IMR-90 (cell line): ENCODE measurements around the gene C7orf57. TPM values are rescaled to one million over a fixed set of nuclear protein-coding genes. Genes with fewer than 3 reads are reported as not detected.

Experiments used
- ATAC-seq: fragments of 200-7000 bp; cut with Tn5 transposase; 2 replicates; pipeline ENCODE4 v1.9.1; 2020; ENCODE audit warnings: low read depth, mild to moderate bottlenecking, moderate library complexity
- BruUV-seq: library from RNA; stranded (reverse); fragments of 400-500 nt; replicated peaks from 2 replicates; lab custom pipeline; 2021; lab: Mats Ljungman, UMichigan
- CTCF ChIA-PET: fragments of 300-600 bp; formaldehyde crosslinking; extraction: SDS; loops from one replicate; lab custom pipeline; 2021; ENCODE audit warnings: antibody characterized with exemption; lab: Yijun Ruan, JAX
- POLR2A ChIA-PET: fragments of 300-600 bp; sonication (Branson Sonifier 250); formaldehyde crosslinking; loops from one replicate; lab custom pipeline; 2022; ENCODE audit warnings: antibody characterized with exemption; ENCODE audit not compliant: unreplicated experiment; lab: Charles Lee
- DNase-seq: peaks from one replicate; pipeline ENCODE4 v3.0.0; 2013
- H2AFZ ChIP-seq: replicated peaks from 2 replicates; pipeline ENCODE3; 2013; ENCODE audit warnings: low read length, mild to moderate bottlenecking; ENCODE audit not compliant: poor library complexity
- H2AK5ac ChIP-seq: 2 replicates; pipeline ENCODE4 v1.6.1; 2013; ENCODE audit warnings: low read depth, low read length, inconsistent platforms
- H2AK9ac ChIP-seq: replicated peaks from 2 replicates; pipeline ENCODE3; 2013; ENCODE audit warnings: mild to moderate bottlenecking, low read depth, low read length, moderate library complexity; ENCODE audit not compliant: poor library complexity
- H2BK120ac ChIP-seq: 2 replicates; pipeline ENCODE4 v1.6.1; 2013; ENCODE audit warnings: low read depth, low read length, inconsistent platforms
- H2BK15ac ChIP-seq: 3 replicates; pipeline ENCODE4 v1.6.1; 2013; ENCODE audit warnings: low read depth, low read length, inconsistent platforms
- H2BK20ac ChIP-seq: 2 replicates; pipeline ENCODE4 v1.6.1; 2013; ENCODE audit warnings: low read depth, mild to moderate bottlenecking, inconsistent platforms, low read length, moderate library complexity
- H2BK5ac ChIP-seq: 2 replicates; pipeline ENCODE4 v1.6.1; 2013; ENCODE audit warnings: mild to moderate bottlenecking, low read depth, low read length, inconsistent platforms; ENCODE audit not compliant: poor library complexity, severe bottlenecking
- H3K14ac ChIP-seq: replicated peaks from 2 replicates; pipeline ENCODE4 v1.6.1; 2013; ENCODE audit warnings: low read depth, low read length, inconsistent platforms
- H3K18ac ChIP-seq: 2 replicates; pipeline ENCODE4 v1.6.1; 2013; ENCODE audit warnings: low read depth, low read length, control low read depth
- H3K23ac ChIP-seq: 2 replicates; pipeline ENCODE4 v1.6.1; 2013; ENCODE audit warnings: low read depth, low read length, inconsistent platforms
- H3K27ac ChIP-seq: 2 replicates; pipeline ENCODE4 v1.5.1; 2013; ENCODE audit warnings: mild to moderate bottlenecking, control low read depth, low read length; ENCODE audit not compliant: insufficient read depth
- H3K27me3 ChIP-seq: 2 replicates; pipeline ENCODE4 v1.6.1; 2013; ENCODE audit warnings: low read length; ENCODE audit not compliant: control insufficient read depth, insufficient read depth
- H3K36me3 ChIP-seq: 2 replicates; pipeline ENCODE4 v1.6.1; 2013; ENCODE audit warnings: low read length, mixed read lengths; ENCODE audit not compliant: control insufficient read depth, insufficient read depth
- H3K4ac ChIP-seq: 2 replicates; pipeline ENCODE4 v1.6.1; 2013; ENCODE audit warnings: low read depth, low read length, inconsistent platforms
- H3K4me1 ChIP-seq: 2 replicates; pipeline ENCODE4 v1.6.1; 2013; ENCODE audit warnings: low read length, mixed read lengths; ENCODE audit not compliant: control insufficient read depth, insufficient read depth
- H3K4me2 ChIP-seq: 2 replicates; pipeline ENCODE4 v1.6.1; 2013; ENCODE audit warnings: low read depth, mild to moderate bottlenecking, control low read depth, low read length, moderate library complexity
- H3K4me3 ChIP-seq: 2 replicates; pipeline ENCODE4 v1.5.1; 2013; ENCODE audit warnings: low read depth, mild to moderate bottlenecking, control low read depth, low read length, moderate library complexity; ENCODE audit not compliant: insufficient read depth
- H3K56ac ChIP-seq: 2 replicates; pipeline ENCODE4 v1.6.1; 2013; ENCODE audit warnings: low read length, inconsistent platforms; ENCODE audit not compliant: insufficient read depth; ENCODE audit errors: extremely low read depth
- H3K79me1 ChIP-seq, 2 experiments: 2 replicates each; pipeline ENCODE4 v1.6.1; 2013; ENCODE audit warnings: low read length in 2 of 2, inconsistent platforms in 1 of 2, low read depth in 1 of 2
- H3K9ac ChIP-seq: 2 replicates; pipeline ENCODE4 v1.6.1; 2013; ENCODE audit warnings: low read depth, low read length, control low read depth
- H3K9me1 ChIP-seq: 2 replicates; pipeline ENCODE4 v1.6.1; 2013; ENCODE audit warnings: low read length, inconsistent platforms; ENCODE audit not compliant: insufficient read depth
- H3K9me3 ChIP-seq: 2 replicates; pipeline ENCODE4 v1.6.1; 2013; ENCODE audit warnings: low read length; ENCODE audit not compliant: control insufficient read depth, insufficient read depth
- H4K20me1 ChIP-seq: 2 replicates; pipeline ENCODE4 v1.6.1; 2013; ENCODE audit warnings: low read length, inconsistent platforms; ENCODE audit not compliant: insufficient read depth
- H4K5ac ChIP-seq: 2 replicates; pipeline ENCODE4 v1.6.1; 2013; ENCODE audit warnings: mild to moderate bottlenecking, low read depth, low read length, control low read depth
- H4K8ac ChIP-seq, 2 experiments: 2 replicates each; pipeline ENCODE4 v1.6.1; 2013; ENCODE audit warnings: low read depth in 2 of 2, low read length in 2 of 2, control low read depth in 1 of 2, inconsistent platforms in 1 of 2
- H4K91ac ChIP-seq: 2 replicates; pipeline ENCODE4 v1.6.1; 2013; ENCODE audit warnings: low read depth, low read length, inconsistent platforms; ENCODE audit not compliant: insufficient read depth
- BHLHE40 ChIP-seq: fragments of 150-350 bp; IDR thresholded peaks from 2 replicates; pipeline ENCODE4 v1.6.1; 2016; ENCODE audit warnings: mild to moderate bottlenecking, low read depth, low read length
- CEBPB ChIP-seq: IDR thresholded peaks from 2 replicates; pipeline ENCODE4 v1.6.1; 2012; ENCODE audit warnings: low read depth, low read length, improper control_type of control experiment
- CHD1 ChIP-seq: IDR thresholded peaks from 2 replicates; pipeline ENCODE4 v1.6.1; 2012; ENCODE audit warnings: low read depth, low read length, improper control_type of control experiment
- CTCF ChIP-seq: conservative IDR thresholded peaks from 2 replicates; pipeline ENCODE4 v1.5.1; 2012; ENCODE audit warnings: mild to moderate bottlenecking, low read depth, low read length, improper control_type of control experiment
- ELK1 ChIP-seq: fragments of 150-350 bp; IDR thresholded peaks from 2 replicates; pipeline ENCODE4 v1.6.1; 2016; ENCODE audit warnings: low read depth, mild to moderate bottlenecking, low read length, moderate library complexity, borderline replicate concordance
- FOS ChIP-seq: fragments of 150-350 bp; IDR thresholded peaks from 2 replicates; pipeline ENCODE4 v1.6.1; 2016; ENCODE audit warnings: low read depth, low read length
- MAFK ChIP-seq: IDR thresholded peaks from 2 replicates; pipeline ENCODE4 v1.6.1; 2012; ENCODE audit warnings: low read depth, low read length, improper control_type of control experiment
- MAZ ChIP-seq: IDR thresholded peaks from 2 replicates; pipeline ENCODE4 v1.6.1; 2012; ENCODE audit warnings: low read depth, mild to moderate bottlenecking, low read length, improper control_type of control experiment, moderate library complexity, borderline replicate concordance
- MXI1 ChIP-seq: IDR thresholded peaks from 2 replicates; pipeline ENCODE4 v1.6.1; 2012; ENCODE audit warnings: low read depth, mild to moderate bottlenecking, low read length, moderate library complexity, borderline replicate concordance
- NFE2L2 ChIP-seq: fragments of 150-350 bp; IDR thresholded peaks from 2 replicates; pipeline ENCODE4 v1.6.1; 2016; ENCODE audit warnings: low read depth, mild to moderate bottlenecking, low read length
- POLR2A ChIP-seq: IDR thresholded peaks from 2 replicates; pipeline ENCODE4 v1.6.1; 2012; ENCODE audit warnings: mild to moderate bottlenecking, low read depth, low read length
- RAD21 ChIP-seq: IDR thresholded peaks from 2 replicates; pipeline ENCODE4 v1.6.1; 2012; ENCODE audit warnings: low read length, improper control_type of control experiment
- RCOR1 ChIP-seq: IDR thresholded peaks from 2 replicates; pipeline ENCODE4 v1.6.1; 2012; ENCODE audit warnings: mild to moderate bottlenecking, low read length, improper control_type of control experiment; ENCODE audit not compliant: insufficient replicate concordance
- RFX5 ChIP-seq: IDR thresholded peaks from 2 replicates; pipeline ENCODE4 v1.8.0; 2012; ENCODE audit warnings: low read depth, mild to moderate bottlenecking, low read length, moderate library complexity
- SMC3 ChIP-seq: fragments of 150-350 bp; IDR thresholded peaks from 2 replicates; pipeline ENCODE4 v1.6.1; 2016; ENCODE audit warnings: low read depth, mild to moderate bottlenecking, antibody characterized with exemption, low read length, moderate library complexity
- USF2 ChIP-seq: fragments of 150-350 bp; IDR thresholded peaks from 2 replicates; pipeline ENCODE4 v1.6.1; 2017; ENCODE audit warnings: mild to moderate bottlenecking, antibody characterized with exemption, low read length, low read depth
- WGBS, 2 experiments: methylation state at CpG; one replicate each; pipeline versions ENCODE4 v1.1.5 to v1.1.7; 2013; ENCODE audit warnings: missing lambda C conversion rate in 2 of 2; ENCODE audit not compliant: insufficient read length in 1 of 2; ENCODE audit errors: extremely low coverage in 2 of 2; 5-methylcytosine and 5-hydroxymethylcytosine counted together
- dilution Hi-C: fragments of 300-500 bp; cut with HindIII; formaldehyde crosslinking; loops from one replicate; pipeline ENCODE4 v1.14.3; 2018; ENCODE audit warnings: low sequenced_read_pairs; ENCODE audit not compliant: unreplicated experiment
- in situ Hi-C: fragments of 300-500 bp; cut with MboI; formaldehyde crosslinking; loops from 3 replicates; pipeline ENCODE4 v1.14.3; 2019; ENCODE audit warnings: low sequenced_read_pairs, inconsistent platforms, mixed read lengths
- intact Hi-C: fragments of 100-400 bp; cut with micrococcal nuclease; formaldehyde crosslinking; loops from 2 replicates; pipeline ENCODE4 v1.10.0; 2022
- polyA plus RNA-seq, 3 experiments: library from polyadenylated mRNA; depleted of rRNA; stranded (reverse); fragments of >200 nt; gene quantifications; 2 replicates each; pipeline ENCODE4 v1.2.3, GENCODE V29; 2012; ENCODE audit warnings: low replicate concordance in 1 of 3
- total RNA-seq: library from RNA; depleted of rRNA; stranded (reverse); fragments of >200 nt; gene quantifications from 2 replicates; pipeline ENCODE4 v1.2.3, GENCODE V29; 2012

Gene C7orf57
- total and polyA plus RNA-seq, 2 of the 4 experiments (the other 2 are of a cell fraction), result not detected

GRCh38 chr7:48049850-48050249, 14.5 kb downstream of the C7orf57 start:
- peaks cover 2% of the 10 kb centered on the region for H3K4me1 ChIP-seq
- H2BK15ac ChIP-seq, result no peak overlapping the region

More at GRCh38 chr7:48049850-48050249, 14.5 kb downstream of the C7orf57 start:
- Histone ChIP-seq H3K79me1 (no peaks in the 10 kb centered on the region), H2AFZ (no peak overlapping the region), H2BK120ac (no peak overlapping the region), H2AK5ac (no peak overlapping the region), H3K27ac (no peak overlapping the region), H3K23ac (no peak overlapping the region), H2BK20ac (no peak overlapping the region), H3K4ac (no peak overlapping the region), H2AK9ac (no peak overlapping the region), H3K9me3 (no peaks in the 10 kb centered on the region), H2BK5ac (no peak overlapping the region), H4K5ac (no peak overlapping the region), H3K9me1 (peaks cover 3% of the 10 kb centered on the region; the same call in 1 of the 2 replicates), H3K4me3 (no peak overlapping the region), H4K20me1 (no peaks in the 10 kb centered on the region), H4K91ac (no peak overlapping the region), H3K18ac (no peak overlapping the region), H3K9ac (no peak overlapping the region), H3K27me3 (peaks cover 2% of the 10 kb centered on the region; the same call in 1 of the 2 replicates), H3K14ac (no peak overlapping the region), H3K36me3 (no peaks in the 10 kb centered on the region), H3K4me2 (no peak overlapping the region), H3K56ac (no peak overlapping the region), H4K8ac (no peak overlapping the region)
- TF ChIP-seq USF2 (no peak), CTCF (no peak), SMC3 (no peak), CHD1 (no peak), ELK1 (no peak), MAFK (no peak), RAD21 (no peak), CEBPB (no peak), RFX5 (no peak), FOS (no peak), NFE2L2 (no peak), MAZ (no peak), POLR2A (no peak), BHLHE40 (no peak), RCOR1 (no peak), MXI1 (no peak)
- in situ Hi-C loops, result no loop called here
- WGBS, 2 experiments, result 85% methylated on average over 5 of the region's 8 CpGs; no CpG with 5 or more reads in 1 of the 2 experiments
- DNase-seq, result no peak
- intact Hi-C loops, result no loop called here
- ATAC-seq, result no peak
- POLR2A ChIA-PET, result no interaction called here
- dilution Hi-C loops, result no loop called here
- BruUV-seq, result no TSS peak
- CTCF ChIA-PET, result no interaction called here
